Measurements from ENCODE around the gene DARS1.
"Not testable (repeated sequence)": the region's sequence is repeated elsewhere in the genome, so short reads cannot be mapped to it uniquely, and the experiment has no call there.

Gene DARS1

GRCh38 chr2:135945526-135945925 is 39.9 kb downstream of the DARS1 start:
- DNase-seq (ENCODE audit: low read depth), result no peak

- no peak for DNase-seq (ENCODE audit: low read depth)
Observed at GRCh38 chr2:135944625-135945024, 40.8 kb downstream of the DARS1 start.

GRCh38 chr2:135942936-135943688 is 42.3 kb downstream of the DARS1 start:
- DNase-seq (ENCODE audit: low read depth), result no peak

GRCh38 chr2:135936524-135936923 is 48.9 kb downstream of the DARS1 start:
- no peak for DNase-seq (ENCODE audit: low read depth)

- DNase-seq (ENCODE audit: low read depth), result no peak
Observed at GRCh38 chr2:135935914-135936313, 49.5 kb downstream of the DARS1 start.

- no peak for DNase-seq (ENCODE audit: low read depth)
Observed at GRCh38 chr2:135931776-135932443, 53.5 kb downstream of the DARS1 start.

GRCh38 chr2:135926605-135927004 is 58.8 kb downstream of the DARS1 start:
- DNase-seq (ENCODE audit: low read depth), result no peak

GRCh38 chr2:135925571-135925970 is 59.9 kb downstream of the DARS1 start:
- no peak for DNase-seq (ENCODE audit: low read depth)

GRCh38 chr2:135916207-135916606 is 69.2 kb downstream of the DARS1 start:
- no peak for DNase-seq (ENCODE audit: low read depth)

GRCh38 chr2:135914485-135914884 is 70.9 kb downstream of the DARS1 start:
- no peak for DNase-seq (ENCODE audit: low read depth)

- peak; percentile 29 for DNase-seq (ENCODE audit: low read depth)
Observed at GRCh38 chr2:135913727-135914365, 71.6 kb downstream of the DARS1 start.

- DNase-seq (ENCODE audit: low read depth), result no peak
Observed at GRCh38 chr2:135909976-135910375, 75.5 kb downstream of the DARS1 start.

GRCh38 chr2:135905679-135906078 is 79.7 kb downstream of the DARS1 start:
- no peak for DNase-seq (ENCODE audit: low read depth)

GRCh38 chr2:135904341-135904989 is 81.0 kb downstream of the DARS1 start:
- peak; percentile 72 for DNase-seq (ENCODE audit: low read depth)

GRCh38 chr2:135903650-135904049 is 81.8 kb downstream of the DARS1 start:
- no peak for DNase-seq (ENCODE audit: low read depth)

GRCh38 chr2:135899567-135899966 is 85.9 kb downstream of the DARS1 start:
- no peak for DNase-seq (ENCODE audit: low read depth)

- DNase-seq (ENCODE audit: low read depth), result no peak
Observed at GRCh38 chr2:135898234-135898786, 87.1 kb downstream of the DARS1 start.

- no peak for DNase-seq (ENCODE audit: low read depth)
Observed at GRCh38 chr2:135894930-135895329, 90.5 kb downstream of the DARS1 start.

- no peak for DNase-seq (ENCODE audit: low read depth)
Observed at GRCh38 chr2:135893374-135893794, 92.0 kb downstream of the DARS1 start.

GRCh38 chr2:135890835-135891234 is 94.6 kb downstream of the DARS1 start:
- no peak for DNase-seq (ENCODE audit: low read depth)

- no peak for DNase-seq (ENCODE audit: low read depth)
Observed at GRCh38 chr2:135890149-135890548, 95.3 kb downstream of the DARS1 start.

- DNase-seq (ENCODE audit: low read depth), result not testable (repeated sequence)
Observed at GRCh38 chr2:135888587-135888986, 96.8 kb downstream of the DARS1 start.

All from stromal cell of bone marrow (primary cell).